T-helper 2 cell treated with Interferon-gamma antibody and Interleukin-4, amounts not matched to agents 100 ng/mL and 5 ng/mL, for 36 hours (primary cell): Measurements from ENCODE around the gene FBLN2. TPM values are rescaled to one million over a fixed set of nuclear protein-coding genes. Genes with fewer than 3 reads are reported as not detected.

Experiments
- intact Hi-C: fragments of 100-400 bp; cut with micrococcal nuclease; formaldehyde crosslinking; loops from one replicate; pipeline ENCODE4 v1.15.1; 2023
- total RNA-seq: library from RNA; stranded (reverse); gene quantifications from 2 replicates; pipeline ENCODE4 v1.2.3, GENCODE V29; 2022

The FBLN2 gene
- total RNA-seq, 1 donor from 2014 or later: not detected

GRCh38 chr3:13677272-13677671, 128.3 kb downstream of the FBLN2 start:
- intact Hi-C loops: no loop called here

GRCh38 chr3:13681931-13682330, 133.0 kb downstream of the FBLN2 start:
- intact Hi-C loops: no loop called here

- intact Hi-C loops: no loop called here
Observed at GRCh38 chr3:13682331-13683013, 133.5 kb downstream of the FBLN2 start.

GRCh38 chr3:13683288-13683687, 134.4 kb downstream of the FBLN2 start:
- intact Hi-C loops: no loop called here

- intact Hi-C loops: no loop called here
Observed at GRCh38 chr3:13683772-13684171, 134.8 kb downstream of the FBLN2 start.

- intact Hi-C loops: no loop called here
Observed at GRCh38 chr3:13684350-13684749, 135.4 kb downstream of the FBLN2 start.

- intact Hi-C loops: no loop called here
Observed at GRCh38 chr3:13684854-13685253, 135.9 kb downstream of the FBLN2 start.

- intact Hi-C loops: no loop called here
Observed at GRCh38 chr3:13685721-13686120, 136.8 kb downstream of the FBLN2 start.

GRCh38 chr3:13686367-13687160, 137.6 kb downstream of the FBLN2 start:
- intact Hi-C loops: no loop called here

- intact Hi-C loops: no loop called here
Observed at GRCh38 chr3:13687517-13687943, 138.6 kb downstream of the FBLN2 start.

Other genes starting within 250 kb of the FBLN2 start
- 194 and 198 TPM in 2 replicates for gene NUP210, start 128.8 kb upstream of the FBLN2 start, total RNA-seq
- gene HDAC11, start 68.8 kb upstream of the FBLN2 start, total RNA-seq: 1.3 TPM in 2 replicates